ENCODE data around the gene TEC. TPM values are rescaled to one million over a fixed set of nuclear protein-coding genes. Genes with fewer than 3 reads are reported as not detected.

TEC gene
- total RNA-seq, 1 experiment from 2014 or later = 0.67 TPM

DNA sequence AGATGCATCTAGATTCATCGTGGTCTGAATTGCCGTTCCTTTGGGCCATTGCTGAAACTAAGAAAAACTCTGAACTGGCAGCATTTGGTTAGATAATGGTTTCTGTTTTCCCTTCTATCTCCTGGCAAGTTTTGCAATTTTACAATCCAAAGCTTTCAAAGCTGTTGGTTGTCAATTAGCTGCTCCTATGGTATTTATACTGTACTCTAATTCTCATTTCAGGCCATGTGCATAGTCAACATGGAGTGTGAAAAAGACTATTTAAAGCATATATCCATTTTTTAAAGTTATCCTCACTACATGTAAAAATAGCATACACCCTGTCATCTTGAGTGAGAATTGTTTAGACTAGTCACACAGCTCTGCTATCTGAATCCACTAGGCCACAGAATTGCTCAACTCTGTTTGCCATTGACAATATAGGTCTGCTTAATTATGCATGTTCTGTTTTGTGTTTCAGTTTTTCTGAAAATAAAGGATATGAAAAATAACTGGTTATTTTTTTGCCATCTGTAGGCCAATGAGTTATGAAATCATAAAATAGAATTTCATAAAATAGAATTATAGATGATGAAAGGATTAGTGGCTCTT lies 27.7 kb upstream of the TEC start:
- Histone ChIP-seq H3K4me1 (ENCODE audit: control insufficient read depth, insufficient read depth, low read length) (no peaks in the 10 kb centered on the region), H3K27ac (ENCODE audit: low read length) (no peak overlapping the region), H3K9me3 (ENCODE audit: control insufficient read depth, insufficient read depth, low read depth, low read length) (no peaks in the 10 kb centered on the region), H3K27me3 (ENCODE audit: control insufficient read depth, insufficient read depth, low read length) (peaks cover 2% of the 10 kb centered on the region; the same call in 1 of the 2 replicates), H3K36me3 (ENCODE audit: control insufficient read depth, insufficient read depth, low read length) (no peaks in the 10 kb centered on the region), H3K4me3 (ENCODE audit: low read depth in 2 of 2, low read length in 2 of 2) (no peak overlapping the region)
- ATAC-seq (no peak), DNase-seq (ENCODE audit: low read depth, low spot score) (no peak)
- no TSS peak for BruUV-seq (replicated peaks)
- TF ChIP-seq POLR2AphosphoS5 (IDR thresholded peaks at IDR 0.05; ENCODE audit: low read depth, low read length) (no peak), TCF7L2 (IDR thresholded peaks at IDR 0.05; ENCODE audit: low read depth, low read length) (no peak), SIN3A (IDR thresholded peaks at IDR 0.05; ENCODE audit: borderline replicate concordance, insufficient read depth, low read depth, low read length) (no peak)
- intact Hi-C loops (cut with micrococcal nuclease; ENCODE audit: unreplicated experiment) (no loop called here), in situ Hi-C loops (cut with HindIII; ENCODE audit: low pct_unique_long_range_greater_than_20kb, low sequenced_read_pairs) (no loop called here)
- CTCF ChIA-PET = no interaction called here
- POLR2A ChIA-PET = no interaction called here

DNA sequence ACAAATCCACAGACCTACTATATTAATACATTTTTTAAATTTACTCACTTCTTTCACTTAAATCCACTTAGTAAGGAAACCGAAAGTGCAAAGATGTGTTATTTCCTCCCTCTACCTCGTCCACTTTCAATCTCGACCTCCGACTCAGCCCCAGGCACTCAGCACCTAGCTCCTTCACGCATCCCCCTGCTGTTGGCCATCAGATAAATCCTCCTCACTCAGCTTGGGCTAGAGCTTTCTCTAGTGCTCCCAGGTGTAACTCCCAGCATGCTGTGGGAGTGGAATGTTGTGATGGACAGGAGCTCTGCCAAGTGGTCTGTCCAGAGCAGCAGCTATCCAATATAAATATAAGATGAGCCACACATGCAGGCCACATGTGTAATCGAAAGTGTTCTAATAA lies 26.7 kb upstream of the TEC start:
- CTCF ChIA-PET = no interaction called here
- no peaks in the 10 kb centered on the region for H3K4me1 ChIP-seq (ENCODE audit: control insufficient read depth, insufficient read depth, low read length)

More for the DNA sequence above, 26.7 kb upstream of the TEC start:
- Histone ChIP-seq H3K36me3 (ENCODE audit: control insufficient read depth, insufficient read depth, low read length) (no peaks in the 10 kb centered on the region), H3K27me3 (ENCODE audit: control insufficient read depth, insufficient read depth, low read length) (peaks cover 2% of the 10 kb centered on the region; the same call in 1 of the 2 replicates), H3K27ac (ENCODE audit: low read length) (no peak overlapping the region), H3K4me3 (ENCODE audit: low read depth in 2 of 2, low read length in 2 of 2) (no peak overlapping the region), H3K9me3 (ENCODE audit: control insufficient read depth, insufficient read depth, low read depth, low read length) (no peaks in the 10 kb centered on the region)
- BruUV-seq (replicated peaks) = no TSS peak
- TF ChIP-seq SIN3A (IDR thresholded peaks at IDR 0.05; ENCODE audit: borderline replicate concordance, insufficient read depth, low read depth, low read length) (no peak), TCF7L2 (IDR thresholded peaks at IDR 0.05; ENCODE audit: low read depth, low read length) (no peak), POLR2AphosphoS5 (IDR thresholded peaks at IDR 0.05; ENCODE audit: low read depth, low read length) (no peak)
- TF ChIP-seq, protein P1, sequence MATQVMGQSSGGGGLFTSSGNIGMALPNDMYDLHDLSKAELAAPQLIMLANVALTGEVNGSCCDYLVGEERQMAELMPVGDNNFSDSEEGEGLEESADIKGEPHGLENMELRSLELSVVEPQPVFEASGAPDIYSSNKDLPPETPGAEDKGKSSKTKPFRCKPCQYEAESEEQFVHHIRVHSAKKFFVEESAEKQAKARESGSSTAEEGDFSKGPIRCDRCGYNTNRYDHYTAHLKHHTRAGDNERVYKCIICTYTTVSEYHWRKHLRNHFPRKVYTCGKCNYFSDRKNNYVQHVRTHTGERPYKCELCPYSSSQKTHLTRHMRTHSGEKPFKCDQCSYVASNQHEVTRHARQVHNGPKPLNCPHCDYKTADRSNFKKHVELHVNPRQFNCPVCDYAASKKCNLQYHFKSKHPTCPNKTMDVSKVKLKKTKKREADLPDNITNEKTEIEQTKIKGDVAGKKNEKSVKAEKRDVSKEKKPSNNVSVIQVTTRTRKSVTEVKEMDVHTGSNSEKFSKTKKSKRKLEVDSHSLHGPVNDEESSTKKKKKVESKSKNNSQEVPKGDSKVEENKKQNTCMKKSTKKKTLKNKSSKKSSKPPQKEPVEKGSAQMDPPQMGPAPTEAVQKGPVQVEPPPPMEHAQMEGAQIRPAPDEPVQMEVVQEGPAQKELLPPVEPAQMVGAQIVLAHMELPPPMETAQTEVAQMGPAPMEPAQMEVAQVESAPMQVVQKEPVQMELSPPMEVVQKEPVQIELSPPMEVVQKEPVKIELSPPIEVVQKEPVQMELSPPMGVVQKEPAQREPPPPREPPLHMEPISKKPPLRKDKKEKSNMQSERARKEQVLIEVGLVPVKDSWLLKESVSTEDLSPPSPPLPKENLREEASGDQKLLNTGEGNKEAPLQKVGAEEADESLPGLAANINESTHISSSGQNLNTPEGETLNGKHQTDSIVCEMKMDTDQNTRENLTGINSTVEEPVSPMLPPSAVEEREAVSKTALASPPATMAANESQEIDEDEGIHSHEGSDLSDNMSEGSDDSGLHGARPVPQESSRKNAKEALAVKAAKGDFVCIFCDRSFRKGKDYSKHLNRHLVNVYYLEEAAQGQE (IDR thresholded peaks at IDR 0.05; ENCODE audit: insufficient read depth in 1 of 2, low read depth in 2 of 2, low read length in 1 of 2) = no peak
- TF ChIP-seq, protein P2, sequence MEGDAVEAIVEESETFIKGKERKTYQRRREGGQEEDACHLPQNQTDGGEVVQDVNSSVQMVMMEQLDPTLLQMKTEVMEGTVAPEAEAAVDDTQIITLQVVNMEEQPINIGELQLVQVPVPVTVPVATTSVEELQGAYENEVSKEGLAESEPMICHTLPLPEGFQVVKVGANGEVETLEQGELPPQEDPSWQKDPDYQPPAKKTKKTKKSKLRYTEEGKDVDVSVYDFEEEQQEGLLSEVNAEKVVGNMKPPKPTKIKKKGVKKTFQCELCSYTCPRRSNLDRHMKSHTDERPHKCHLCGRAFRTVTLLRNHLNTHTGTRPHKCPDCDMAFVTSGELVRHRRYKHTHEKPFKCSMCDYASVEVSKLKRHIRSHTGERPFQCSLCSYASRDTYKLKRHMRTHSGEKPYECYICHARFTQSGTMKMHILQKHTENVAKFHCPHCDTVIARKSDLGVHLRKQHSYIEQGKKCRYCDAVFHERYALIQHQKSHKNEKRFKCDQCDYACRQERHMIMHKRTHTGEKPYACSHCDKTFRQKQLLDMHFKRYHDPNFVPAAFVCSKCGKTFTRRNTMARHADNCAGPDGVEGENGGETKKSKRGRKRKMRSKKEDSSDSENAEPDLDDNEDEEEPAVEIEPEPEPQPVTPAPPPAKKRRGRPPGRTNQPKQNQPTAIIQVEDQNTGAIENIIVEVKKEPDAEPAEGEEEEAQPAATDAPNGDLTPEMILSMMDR (IDR thresholded peaks at IDR 0.05) = no peak
- ATAC-seq (no peak), DNase-seq (ENCODE audit: low read depth, low spot score) (no peak)
- POLR2A ChIA-PET = no interaction called here
- intact Hi-C loops (cut with micrococcal nuclease; ENCODE audit: unreplicated experiment) = no loop called here
- in situ Hi-C loops (cut with HindIII; ENCODE audit: low pct_unique_long_range_greater_than_20kb, low sequenced_read_pairs) = no loop called here

Measured in Panc1 (cell line).